HTERT RPE-1 (cell line): ENCODE data around the gene SNX22.

Source experiments
- in situ Hi-C: fragments of 300-500 bp; cut with MboI; formaldehyde crosslinking; loops from 4 replicates; pipeline ENCODE4 v1.14.3; 2020; ENCODE audit warnings: low sequenced_read_pairs

Gene SNX22

GRCh38 chr15:64133623-64134344 lies 17.7 kb upstream of the SNX22 start:
- in situ Hi-C loops, result no loop called here

- in situ Hi-C loops, result no loop called here
Measured at GRCh38 chr15:64134345-64134829, 17.1 kb upstream of the SNX22 start.

- in situ Hi-C loops, result no loop called here
Measured at GRCh38 chr15:64136347-64136746, 15.2 kb upstream of the SNX22 start.

GRCh38 chr15:64137226-64137833 lies 14.2 kb upstream of the SNX22 start:
- in situ Hi-C loops, result no loop called here

- in situ Hi-C loops, result no loop called here
Measured at GRCh38 chr15:64138331-64138941, 13.1 kb upstream of the SNX22 start.

- in situ Hi-C loops, result no loop called here
Measured at GRCh38 chr15:64141798-64142512, 9.6 kb upstream of the SNX22 start.

GRCh38 chr15:64143276-64143675 lies 8.3 kb upstream of the SNX22 start:
- in situ Hi-C loops, result no loop called here

- in situ Hi-C loops, result no loop called here
Measured at GRCh38 chr15:64144192-64144564, 7.4 kb upstream of the SNX22 start.

- in situ Hi-C loops, result no loop called here
Measured at GRCh38 chr15:64144565-64145281, 6.8 kb upstream of the SNX22 start.

GRCh38 chr15:64146041-64146440 lies 5.5 kb upstream of the SNX22 start:
- in situ Hi-C loops, result no loop called here

- in situ Hi-C loops, result no loop called here
Measured at GRCh38 chr15:64146520-64146884, 5.0 kb upstream of the SNX22 start.

GRCh38 chr15:64146885-64147681 lies 4.4 kb upstream of the SNX22 start:
- in situ Hi-C loops, result no loop called here

GRCh38 chr15:64148168-64148567 lies 3.4 kb upstream of the SNX22 start:
- in situ Hi-C loops, result no loop called here

GRCh38 chr15:64148581-64148980 lies 3.0 kb upstream of the SNX22 start:
- in situ Hi-C loops, result no loop called here

- in situ Hi-C loops, result no loop called here
Measured at GRCh38 chr15:64149424-64149823, 2.1 kb upstream of the SNX22 start.

- in situ Hi-C loops, result no loop called here
Measured at GRCh38 chr15:64149893-64150578, 1.5 kb upstream of the SNX22 start.

GRCh38 chr15:64152507-64153387 lies 1.2 kb downstream of the SNX22 start:
- in situ Hi-C loops, result no loop called here

GRCh38 chr15:64153480-64154367 lies 2.2 kb downstream of the SNX22 start:
- in situ Hi-C loops, result no loop called here
